Fibroblast of lung (primary cell): ENCODE measurements around the gene ADGRB3. TPM values are rescaled to one million over a fixed set of nuclear protein-coding genes. Genes with fewer than 3 reads are reported as not detected.

Experiments
- DNase-seq, 2 donors: peaks; one replicate each; pipeline versions ENCODE4 v3.0.0 to v3.0.0-alpha.2; 2010; ENCODE audit warnings: low read depth in 2 of 2
- H2AFZ ChIP-seq: 2 replicates; pipeline ENCODE4 v1.5.1; 2012; ENCODE audit warnings: low read length, control low read depth, inconsistent platforms
- H3K27ac ChIP-seq: 2 replicates; pipeline ENCODE4 v1.5.1; 2011; ENCODE audit warnings: low read length, control low read depth; ENCODE audit not compliant: insufficient read depth
- H3K27me3 ChIP-seq: 2 replicates; pipeline ENCODE4 v1.5.1; 2011; ENCODE audit warnings: mild to moderate bottlenecking, low read length; ENCODE audit not compliant: control insufficient read depth, insufficient read depth
- H3K36me3 ChIP-seq: 2 replicates; pipeline ENCODE4 v1.5.1; 2011; ENCODE audit warnings: low read length; ENCODE audit not compliant: control insufficient read depth, insufficient read depth
- H3K4me1 ChIP-seq: 2 replicates; pipeline ENCODE4 v1.5.1; 2011; ENCODE audit warnings: low read length; ENCODE audit not compliant: control insufficient read depth, insufficient read depth; ENCODE audit errors: extremely low read depth
- H3K4me2 ChIP-seq: 2 replicates; pipeline ENCODE4 v1.5.1; 2011; ENCODE audit warnings: low read length, control low read depth; ENCODE audit not compliant: insufficient read depth; ENCODE audit errors: extremely low read depth
- H3K4me3 ChIP-seq, 4 experiments: fragments of 200-600 bp in 1 of 4; sonication (generic) in 1 of 4; replicated peaks in 1 of 4; 2 replicates each; pipeline ENCODE4 v1.5.1; 2011 to 2016; ENCODE audit warnings: low read length in 4 of 4, low read depth in 3 of 4, mild to moderate bottlenecking in 3 of 4, control low read depth in 2 of 4, inconsistent platforms in 1 of 4, mixed read lengths in 1 of 4; ENCODE audit not compliant: insufficient read depth in 1 of 4; ENCODE audit errors: control extremely low read depth in 1 of 4
- H3K79me2 ChIP-seq: 2 replicates; pipeline ENCODE4 v1.5.1; 2012; ENCODE audit warnings: mild to moderate bottlenecking, low read length, inconsistent platforms; ENCODE audit not compliant: control insufficient read depth, insufficient read depth
- H3K9ac ChIP-seq: 2 replicates; pipeline ENCODE4 v1.5.1; 2011; ENCODE audit warnings: mild to moderate bottlenecking, low read length, control low read depth; ENCODE audit not compliant: insufficient read depth
- H3K9me3 ChIP-seq: 2 replicates; pipeline ENCODE4 v1.5.1; 2012; ENCODE audit warnings: low read depth, low read length; ENCODE audit not compliant: control insufficient read depth, insufficient read depth
- H4K20me1 ChIP-seq: 2 replicates; pipeline ENCODE4 v1.5.1; 2011; ENCODE audit warnings: low read length; ENCODE audit not compliant: control insufficient read depth, insufficient read depth; ENCODE audit errors: extremely low read depth
- CTCF ChIP-seq, 2 donors: IDR thresholded peaks in 1 of 2; conservative IDR thresholded peaks in 1 of 2; 1 replicate in 1 of 2; 2 replicates in 1 of 2; pipeline ENCODE4 v1.5.1; 2011 to 2012; ENCODE audit warnings: low read length in 2 of 2, control low read depth in 1 of 2, inconsistent platforms in 1 of 2, low read depth in 1 of 2, mild to moderate bottlenecking in 1 of 2
- EZH2 ChIP-seq: IDR thresholded peaks from 2 replicates; pipeline ENCODE4 v1.5.1; 2012; ENCODE audit warnings: low read length, control low read depth, mild to moderate bottlenecking; ENCODE audit errors: missing control alignments
- polyA plus RNA-seq, 2 donors: library from polyadenylated mRNA; depleted of rRNA in 1 of 2; stranded (reverse) in 1 of 2; unstranded in 1 of 2; fragments of >200 nt; gene quantifications; 2 replicates each; pipeline ENCODE4 v1.2.1, GENCODE V29; 2011 to 2012; ENCODE audit warnings: missing spikeins in 1 of 2
- total RNA-seq: library from RNA; depleted of rRNA; stranded (reverse); fragments of >200 nt; gene quantifications from 2 replicates; pipeline ENCODE4 v1.2.1, GENCODE V29; 2014

Gene ADGRB3
- total and polyA plus RNA-seq, 2 donors (not counting 1 experiment from before 2014, with no cell fraction given) = 0.33 TPM; not detected in 1

- H3K27ac ChIP-seq = no peak overlapping the region
- DNase-seq = peak in 1 of 2 donors; percentile 81
- no peaks in the 10 kb centered on the region for H3K36me3 ChIP-seq
- no peaks in the 10 kb centered on the region for H3K79me2 ChIP-seq
- no peaks in the 10 kb centered on the region for H3K4me1 ChIP-seq
- H3K4me2 ChIP-seq = no peak overlapping the region
- H3K9me3 ChIP-seq = no peaks in the 10 kb centered on the region
- H2AFZ ChIP-seq = no peak overlapping the region
- no peaks in the 10 kb centered on the region for H3K27me3 ChIP-seq
- no peak overlapping the region for H3K4me3 ChIP-seq
- H3K9ac ChIP-seq = no peak overlapping the region
- H4K20me1 ChIP-seq = no peaks in the 10 kb centered on the region
- TF ChIP-seq EZH2 (no peak), CTCF (conservative IDR thresholded peaks at IDR 0.05 in 1 of 2, IDR thresholded peaks at IDR 0.05 in 1 of 2; ENCODE audit: low read depth in 1 of 2, low read length in 2 of 2) (no peak)
Observed at GRCh38 chr6:69005199-69005598, 370.1 kb downstream of the ADGRB3 start.

GRCh38 chr6:69007781-69008180, 372.7 kb downstream of the ADGRB3 start:
- no peak for TF ChIP-seq CTCF (conservative IDR thresholded peaks at IDR 0.05 in 1 of 2, IDR thresholded peaks at IDR 0.05 in 1 of 2; ENCODE audit: low read depth in 1 of 2, low read length in 2 of 2)
- no peak for TF ChIP-seq EZH2
- H4K20me1 ChIP-seq = no peaks in the 10 kb centered on the region

DNA sequence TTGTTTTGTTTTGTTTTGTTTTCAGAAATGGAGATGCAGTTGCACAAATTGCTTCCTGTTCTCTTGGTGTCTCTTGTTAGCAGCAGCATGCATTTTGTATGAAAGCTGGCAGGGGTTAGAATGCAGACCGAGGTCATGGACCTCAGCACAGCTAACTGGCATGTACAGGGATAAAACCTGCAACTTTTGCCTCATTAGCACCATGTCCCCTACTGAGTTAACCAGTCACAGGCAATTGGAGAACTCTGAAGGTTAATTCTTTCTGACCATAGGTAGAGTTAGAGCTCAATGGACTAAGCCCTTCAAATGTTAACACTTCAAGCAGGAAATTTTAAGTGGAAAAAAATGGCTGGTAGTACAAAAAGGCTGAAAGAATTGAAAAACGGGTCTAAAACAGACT, 377.1 kb downstream of the ADGRB3 start:
- Histone ChIP-seq H3K9ac (no peak overlapping the region), H2AFZ (no peak overlapping the region), H3K27ac (no peak overlapping the region), H3K4me3 (no peak overlapping the region), H3K36me3 (no peaks in the 10 kb centered on the region), H3K27me3 (no peaks in the 10 kb centered on the region), H3K79me2 (no peaks in the 10 kb centered on the region), H3K4me2 (no peak overlapping the region), H4K20me1 (no peaks in the 10 kb centered on the region), H3K9me3 (no peaks in the 10 kb centered on the region), H3K4me1 (no peaks in the 10 kb centered on the region)
- no peak for DNase-seq
- TF ChIP-seq EZH2 (no peak), CTCF (conservative IDR thresholded peaks at IDR 0.05 in 1 of 2, IDR thresholded peaks at IDR 0.05 in 1 of 2; ENCODE audit: low read depth in 1 of 2, low read length in 2 of 2) (no peak)

More at GRCh38 chr6:69007781-69008180, 372.7 kb downstream of the ADGRB3 start:
- Histone ChIP-seq H3K79me2 (no peaks in the 10 kb centered on the region), H3K4me1 (no peaks in the 10 kb centered on the region), H3K9me3 (no peaks in the 10 kb centered on the region), H2AFZ (no peak overlapping the region), H3K27ac (no peak overlapping the region), H3K4me3 (no peak overlapping the region), H3K27me3 (no peaks in the 10 kb centered on the region), H3K36me3 (no peaks in the 10 kb centered on the region), H3K9ac (no peak overlapping the region), H3K4me2 (no peak overlapping the region)
- no peak for DNase-seq
